HEK293 (cell line): ENCODE data around the gene PROSER3.

Source experiments
- BCL11A ChIP-seq: fragments of 450-650 bp; formaldehyde crosslinking; IDR thresholded peaks from 2 replicates; pipeline ENCODE4 v1.5.1; 2016; ENCODE audit warnings: low read depth, missing biosample characterization, missing genetic modification characterization
- FEZF1 ChIP-seq: fragments of 450-650 bp; formaldehyde crosslinking; IDR thresholded peaks from 2 replicates; pipeline ENCODE4 v1.5.1; 2016; ENCODE audit warnings: missing biosample characterization, missing genetic modification characterization
- MZF1 ChIP-seq: fragments of 450-650 bp; formaldehyde crosslinking; IDR thresholded peaks from 2 replicates; pipeline ENCODE4 v1.5.1; 2017; ENCODE audit warnings: missing biosample characterization, missing genetic modification characterization, borderline replicate concordance
- ZBTB20 ChIP-seq: fragments of 450-650 bp; formaldehyde crosslinking; IDR thresholded peaks from 2 replicates; pipeline ENCODE4 v1.5.1; 2016; ENCODE audit warnings: missing biosample characterization, missing genetic modification characterization
- ZFHX2 ChIP-seq: fragments of 450-650 bp; formaldehyde crosslinking; conservative IDR thresholded peaks from 2 replicates; pipeline ENCODE4 v1.5.1; 2016; ENCODE audit warnings: missing biosample characterization, missing genetic modification characterization
- ZNF174 ChIP-seq: fragments of 450-650 bp; formaldehyde crosslinking; IDR thresholded peaks from 2 replicates; pipeline ENCODE4 v1.5.0; 2017; ENCODE audit warnings: missing biosample characterization, mild to moderate bottlenecking, missing genetic modification characterization
- ZNF19 ChIP-seq: fragments of 450-650 bp; formaldehyde crosslinking; IDR thresholded peaks from 2 replicates; pipeline ENCODE4; 2016; ENCODE audit warnings: missing biosample characterization, missing genetic modification characterization, low read depth
- ZNF311 ChIP-seq: fragments of 450-650 bp; formaldehyde crosslinking; IDR thresholded peaks from 2 replicates; pipeline ENCODE4 v1.5.1; 2017; ENCODE audit warnings: missing biosample characterization, missing genetic modification characterization, borderline replicate concordance
- ZNF404 ChIP-seq: fragments of 450-650 bp; formaldehyde crosslinking; IDR thresholded peaks from 2 replicates; pipeline ENCODE4 v1.5.1; 2017; ENCODE audit warnings: missing biosample characterization, missing genetic modification characterization
- ZNF585B ChIP-seq: fragments of 450-650 bp; formaldehyde crosslinking; IDR thresholded peaks from 2 replicates; pipeline ENCODE4 v1.5.1; 2016; ENCODE audit warnings: missing biosample characterization, missing genetic modification characterization
- ZNF658 ChIP-seq: fragments of 450-650 bp; formaldehyde crosslinking; IDR thresholded peaks from 2 replicates; pipeline ENCODE4; 2016; ENCODE audit warnings: missing biosample characterization, missing genetic modification characterization
- ZNF677 ChIP-seq: fragments of 450-650 bp; IDR thresholded peaks from 2 replicates; pipeline ENCODE4 v1.5.0; 2018; ENCODE audit warnings: missing biosample characterization, mild to moderate bottlenecking, missing genetic modification characterization, moderate library complexity
- ZNF830 ChIP-seq: fragments of 450-650 bp; IDR thresholded peaks from 2 replicates; pipeline ENCODE4 v1.5.0; 2018; ENCODE audit warnings: missing biosample characterization, missing genetic modification characterization, low read depth, mild to moderate bottlenecking, moderate library complexity
- ZNF843 ChIP-seq: fragments of 450-650 bp; formaldehyde crosslinking; IDR thresholded peaks from 2 replicates; pipeline ENCODE4 v1.5.1; 2016; ENCODE audit warnings: missing biosample characterization, missing genetic modification characterization
- TF ChIP-seq, protein P1 (sequence below): fragments of 450-650 bp; formaldehyde crosslinking; IDR thresholded peaks from 2 replicates; pipeline ENCODE4 v1.5.1; 2016; ENCODE audit warnings: missing biosample characterization, missing genetic modification characterization
- TF ChIP-seq, protein P2 (sequence below): fragments of 450-650 bp; formaldehyde crosslinking; IDR thresholded peaks from 2 replicates; pipeline ENCODE4 v1.5.1; 2016; ENCODE audit warnings: missing biosample characterization, missing genetic modification characterization
- TF ChIP-seq, protein P3 (sequence below): fragments of 450-650 bp; formaldehyde crosslinking; optimal IDR thresholded peaks from 2 replicates; pipeline ENCODE3; 2016; ENCODE audit warnings: missing biosample characterization, mild to moderate bottlenecking, missing genetic modification characterization
- TF ChIP-seq, protein P4 (sequence below): fragments of 450-650 bp; formaldehyde crosslinking; IDR thresholded peaks from 2 replicates; pipeline ENCODE4 v1.5.1; 2016; ENCODE audit warnings: missing biosample characterization, missing genetic modification characterization, low read depth
- TF ChIP-seq, protein P5 (sequence below): fragments of 450-650 bp; formaldehyde crosslinking; IDR thresholded peaks from 2 replicates; pipeline ENCODE4 v1.5.1; 2016; ENCODE audit warnings: missing biosample characterization, missing genetic modification characterization
- TF ChIP-seq, protein P6 (sequence below): fragments of 450-650 bp; formaldehyde crosslinking; IDR thresholded peaks from 2 replicates; pipeline ENCODE4 v1.5.1; 2017; ENCODE audit warnings: missing biosample characterization, mild to moderate bottlenecking, missing genetic modification characterization, moderate library complexity
- TF ChIP-seq, protein P7 (sequence below): fragments of 450-650 bp; formaldehyde crosslinking; IDR thresholded peaks from 2 replicates; pipeline ENCODE4 v1.5.1; 2016; ENCODE audit warnings: missing biosample characterization, missing genetic modification characterization

The PROSER3 gene

DNA sequence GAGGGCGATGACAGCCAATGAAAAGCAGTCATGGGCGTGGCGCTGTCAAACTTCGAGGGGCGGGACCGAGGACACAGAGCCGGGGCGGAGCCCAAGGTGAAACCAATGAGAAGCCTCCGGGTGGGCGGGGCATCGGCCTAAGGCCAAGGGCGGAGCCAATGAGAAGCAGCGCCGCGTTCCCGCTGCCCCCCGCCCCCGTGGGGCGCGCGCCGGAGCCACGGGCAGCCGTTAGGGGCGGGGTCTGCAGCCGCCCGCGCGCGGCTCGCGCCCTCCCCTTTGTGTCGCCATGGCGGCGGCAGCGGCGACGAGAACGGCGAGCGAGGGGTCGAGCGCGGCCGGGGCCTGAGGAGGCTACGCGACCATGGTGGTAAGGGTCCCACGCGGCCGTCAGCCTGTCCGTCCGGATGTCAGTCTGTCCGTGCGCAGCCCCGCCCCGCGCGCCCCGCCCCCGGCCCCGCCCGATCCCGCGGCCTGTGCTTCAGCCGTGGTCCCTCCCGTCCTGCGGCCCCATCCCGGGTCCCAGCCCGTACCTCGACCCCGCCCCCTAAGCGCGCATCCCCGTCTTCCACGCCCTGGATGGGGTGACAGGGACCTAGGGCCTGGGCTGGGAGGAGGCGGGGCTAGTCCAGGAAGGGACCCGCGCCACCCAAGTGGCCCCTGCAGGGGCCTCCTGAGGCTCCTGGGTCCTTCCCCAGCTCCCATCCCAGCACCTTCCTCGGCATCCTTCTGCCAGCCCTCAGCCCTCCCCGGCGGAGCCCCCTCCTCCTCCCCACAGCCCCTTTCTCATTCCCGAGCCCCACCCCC is 17.5 kb downstream of the PROSER3 start, which contains the start of gene ARHGAP33 (continued):
- TF ChIP-seq, protein P1, sequence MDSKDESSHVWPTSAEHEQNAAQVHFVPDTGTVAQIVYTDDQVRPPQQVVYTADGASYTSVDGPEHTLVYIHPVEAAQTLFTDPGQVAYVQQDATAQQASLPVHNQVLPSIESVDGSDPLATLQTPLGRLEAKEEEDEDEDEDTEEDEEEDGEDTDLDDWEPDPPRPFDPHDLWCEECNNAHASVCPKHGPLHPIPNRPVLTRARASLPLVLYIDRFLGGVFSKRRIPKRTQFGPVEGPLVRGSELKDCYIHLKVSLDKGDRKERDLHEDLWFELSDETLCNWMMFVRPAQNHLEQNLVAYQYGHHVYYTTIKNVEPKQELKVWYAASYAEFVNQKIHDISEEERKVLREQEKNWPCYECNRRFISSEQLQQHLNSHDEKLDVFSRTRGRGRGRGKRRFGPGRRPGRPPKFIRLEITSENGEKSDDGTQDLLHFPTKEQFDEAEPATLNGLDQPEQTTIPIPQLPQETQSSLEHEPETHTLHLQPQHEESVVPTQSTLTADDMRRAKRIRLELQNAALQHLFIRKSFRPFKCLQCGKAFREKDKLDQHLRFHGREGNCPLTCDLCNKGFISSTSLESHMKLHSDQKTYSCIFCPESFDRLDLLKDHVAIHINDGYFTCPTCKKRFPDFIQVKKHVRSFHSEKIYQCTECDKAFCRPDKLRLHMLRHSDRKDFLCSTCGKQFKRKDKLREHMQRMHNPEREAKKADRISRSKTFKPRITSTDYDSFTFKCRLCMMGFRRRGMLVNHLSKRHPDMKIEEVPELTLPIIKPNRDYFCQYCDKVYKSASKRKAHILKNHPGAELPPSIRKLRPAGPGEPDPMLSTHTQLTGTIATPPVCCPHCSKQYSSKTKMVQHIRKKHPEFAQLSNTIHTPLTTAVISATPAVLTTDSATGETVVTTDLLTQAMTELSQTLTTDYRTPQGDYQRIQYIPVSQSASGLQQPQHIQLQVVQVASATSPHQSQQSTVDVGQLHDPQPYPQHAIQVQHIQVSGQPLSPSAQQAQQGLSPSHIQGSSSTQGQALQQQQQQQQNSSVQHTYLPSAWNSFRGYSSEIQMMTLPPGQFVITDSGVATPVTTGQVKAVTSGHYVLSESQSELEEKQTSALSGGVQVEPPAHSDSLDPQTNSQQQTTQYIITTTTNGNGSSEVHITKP, result peak; percentile 76
- no peak for TF ChIP-seq ZNF585B (tag by site-specific recombination)
- no peak; the same call in 1 of the 2 replicates for TF ChIP-seq FEZF1 (tag by site-specific recombination)
- TF ChIP-seq, protein P2, sequence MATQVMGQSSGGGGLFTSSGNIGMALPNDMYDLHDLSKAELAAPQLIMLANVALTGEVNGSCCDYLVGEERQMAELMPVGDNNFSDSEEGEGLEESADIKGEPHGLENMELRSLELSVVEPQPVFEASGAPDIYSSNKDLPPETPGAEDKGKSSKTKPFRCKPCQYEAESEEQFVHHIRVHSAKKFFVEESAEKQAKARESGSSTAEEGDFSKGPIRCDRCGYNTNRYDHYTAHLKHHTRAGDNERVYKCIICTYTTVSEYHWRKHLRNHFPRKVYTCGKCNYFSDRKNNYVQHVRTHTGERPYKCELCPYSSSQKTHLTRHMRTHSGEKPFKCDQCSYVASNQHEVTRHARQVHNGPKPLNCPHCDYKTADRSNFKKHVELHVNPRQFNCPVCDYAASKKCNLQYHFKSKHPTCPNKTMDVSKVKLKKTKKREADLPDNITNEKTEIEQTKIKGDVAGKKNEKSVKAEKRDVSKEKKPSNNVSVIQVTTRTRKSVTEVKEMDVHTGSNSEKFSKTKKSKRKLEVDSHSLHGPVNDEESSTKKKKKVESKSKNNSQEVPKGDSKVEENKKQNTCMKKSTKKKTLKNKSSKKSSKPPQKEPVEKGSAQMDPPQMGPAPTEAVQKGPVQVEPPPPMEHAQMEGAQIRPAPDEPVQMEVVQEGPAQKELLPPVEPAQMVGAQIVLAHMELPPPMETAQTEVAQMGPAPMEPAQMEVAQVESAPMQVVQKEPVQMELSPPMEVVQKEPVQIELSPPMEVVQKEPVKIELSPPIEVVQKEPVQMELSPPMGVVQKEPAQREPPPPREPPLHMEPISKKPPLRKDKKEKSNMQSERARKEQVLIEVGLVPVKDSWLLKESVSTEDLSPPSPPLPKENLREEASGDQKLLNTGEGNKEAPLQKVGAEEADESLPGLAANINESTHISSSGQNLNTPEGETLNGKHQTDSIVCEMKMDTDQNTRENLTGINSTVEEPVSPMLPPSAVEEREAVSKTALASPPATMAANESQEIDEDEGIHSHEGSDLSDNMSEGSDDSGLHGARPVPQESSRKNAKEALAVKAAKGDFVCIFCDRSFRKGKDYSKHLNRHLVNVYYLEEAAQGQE (tag by site-specific recombination), result no peak
- no peak; the same call in 1 of the 2 replicates for TF ChIP-seq MZF1 (tag by site-specific recombination)
- TF ChIP-seq, protein P3, sequence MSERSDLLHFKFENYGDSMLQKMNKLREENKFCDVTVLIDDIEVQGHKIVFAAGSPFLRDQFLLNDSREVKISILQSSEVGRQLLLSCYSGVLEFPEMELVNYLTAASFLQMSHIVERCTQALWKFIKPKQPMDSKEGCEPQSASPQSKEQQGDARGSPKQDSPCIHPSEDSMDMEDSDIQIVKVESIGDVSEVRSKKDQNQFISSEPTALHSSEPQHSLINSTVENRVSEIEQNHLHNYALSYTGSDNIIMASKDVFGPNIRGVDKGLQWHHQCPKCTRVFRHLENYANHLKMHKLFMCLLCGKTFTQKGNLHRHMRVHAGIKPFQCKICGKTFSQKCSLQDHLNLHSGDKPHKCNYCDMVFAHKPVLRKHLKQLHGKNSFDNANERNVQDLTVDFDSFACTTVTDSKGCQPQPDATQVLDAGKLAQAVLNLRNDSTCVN (tag by site-specific recombination), result peak; percentile 86
- no peak for TF ChIP-seq ZNF658 (tag by site-specific recombination)
- TF ChIP-seq BCL11A (tag by site-specific recombination), result no peak
- no peak for TF ChIP-seq ZNF19 (tag by site-specific recombination)
- peak; percentile 22; the same call in 1 of the 2 replicates for TF ChIP-seq ZBTB20 (tag by site-specific recombination)
- TF ChIP-seq, protein P4, sequence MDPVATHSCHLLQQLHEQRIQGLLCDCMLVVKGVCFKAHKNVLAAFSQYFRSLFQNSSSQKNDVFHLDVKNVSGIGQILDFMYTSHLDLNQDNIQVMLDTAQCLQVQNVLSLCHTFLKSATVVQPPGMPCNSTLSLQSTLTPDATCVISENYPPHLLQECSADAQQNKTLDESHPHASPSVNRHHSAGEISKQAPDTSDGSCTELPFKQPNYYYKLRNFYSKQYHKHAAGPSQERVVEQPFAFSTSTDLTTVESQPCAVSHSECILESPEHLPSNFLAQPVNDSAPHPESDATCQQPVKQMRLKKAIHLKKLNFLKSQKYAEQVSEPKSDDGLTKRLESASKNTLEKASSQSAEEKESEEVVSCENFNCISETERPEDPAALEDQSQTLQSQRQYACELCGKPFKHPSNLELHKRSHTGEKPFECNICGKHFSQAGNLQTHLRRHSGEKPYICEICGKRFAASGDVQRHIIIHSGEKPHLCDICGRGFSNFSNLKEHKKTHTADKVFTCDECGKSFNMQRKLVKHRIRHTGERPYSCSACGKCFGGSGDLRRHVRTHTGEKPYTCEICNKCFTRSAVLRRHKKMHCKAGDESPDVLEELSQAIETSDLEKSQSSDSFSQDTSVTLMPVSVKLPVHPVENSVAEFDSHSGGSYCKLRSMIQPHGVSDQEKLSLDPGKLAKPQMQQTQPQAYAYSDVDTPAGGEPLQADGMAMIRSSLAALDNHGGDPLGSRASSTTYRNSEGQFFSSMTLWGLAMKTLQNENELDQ (tag by site-specific recombination), result no peak
- TF ChIP-seq, protein P5, sequence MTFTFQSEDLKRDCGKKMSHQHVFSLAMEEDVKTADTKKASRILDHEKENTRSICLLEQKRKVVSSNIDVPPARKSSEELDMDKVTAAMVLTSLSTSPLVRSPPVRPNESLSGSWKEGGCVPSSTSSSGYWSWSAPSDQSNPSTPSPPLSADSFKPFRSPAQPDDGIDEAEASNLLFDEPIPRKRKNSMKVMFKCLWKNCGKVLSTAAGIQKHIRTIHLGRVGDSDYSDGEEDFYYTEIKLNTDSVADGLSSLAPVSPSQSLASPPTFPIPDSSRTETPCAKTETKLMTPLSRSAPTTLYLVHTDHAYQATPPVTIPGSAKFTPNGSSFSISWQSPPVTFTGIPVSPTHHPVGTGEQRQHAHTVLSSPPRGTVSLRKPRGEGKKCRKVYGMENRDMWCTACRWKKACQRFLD (tag by site-specific recombination), result 0 out of 2 replicates have a peak, but pooled peaks have one; percentile 11
- TF ChIP-seq, protein P6, sequence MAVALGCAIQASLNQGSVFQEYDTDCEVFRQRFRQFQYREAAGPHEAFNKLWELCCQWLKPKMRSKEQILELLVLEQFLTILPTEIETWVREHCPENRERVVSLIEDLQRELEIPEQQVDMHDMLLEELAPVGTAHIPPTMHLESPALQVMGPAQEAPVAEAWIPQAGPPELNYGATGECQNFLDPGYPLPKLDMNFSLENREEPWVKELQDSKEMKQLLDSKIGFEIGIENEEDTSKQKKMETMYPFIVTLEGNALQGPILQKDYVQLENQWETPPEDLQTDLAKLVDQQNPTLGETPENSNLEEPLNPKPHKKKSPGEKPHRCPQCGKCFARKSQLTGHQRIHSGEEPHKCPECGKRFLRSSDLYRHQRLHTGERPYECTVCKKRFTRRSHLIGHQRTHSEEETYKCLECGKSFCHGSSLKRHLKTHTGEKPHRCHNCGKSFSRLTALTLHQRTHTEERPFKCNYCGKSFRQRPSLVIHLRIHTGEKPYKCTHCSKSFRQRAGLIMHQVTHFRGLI (tag by site-specific recombination), result no peak
- TF ChIP-seq ZNF677, result no peak
- TF ChIP-seq ZNF311 (tag by site-specific recombination), result no peak
- no peak for TF ChIP-seq ZNF174 (tag by site-specific recombination)
- no peak for TF ChIP-seq ZNF843 (tag by site-specific recombination)
- TF ChIP-seq ZNF830, result no peak
- TF ChIP-seq ZNF404 (tag by site-specific recombination), result no peak
- TF ChIP-seq, protein P7, sequence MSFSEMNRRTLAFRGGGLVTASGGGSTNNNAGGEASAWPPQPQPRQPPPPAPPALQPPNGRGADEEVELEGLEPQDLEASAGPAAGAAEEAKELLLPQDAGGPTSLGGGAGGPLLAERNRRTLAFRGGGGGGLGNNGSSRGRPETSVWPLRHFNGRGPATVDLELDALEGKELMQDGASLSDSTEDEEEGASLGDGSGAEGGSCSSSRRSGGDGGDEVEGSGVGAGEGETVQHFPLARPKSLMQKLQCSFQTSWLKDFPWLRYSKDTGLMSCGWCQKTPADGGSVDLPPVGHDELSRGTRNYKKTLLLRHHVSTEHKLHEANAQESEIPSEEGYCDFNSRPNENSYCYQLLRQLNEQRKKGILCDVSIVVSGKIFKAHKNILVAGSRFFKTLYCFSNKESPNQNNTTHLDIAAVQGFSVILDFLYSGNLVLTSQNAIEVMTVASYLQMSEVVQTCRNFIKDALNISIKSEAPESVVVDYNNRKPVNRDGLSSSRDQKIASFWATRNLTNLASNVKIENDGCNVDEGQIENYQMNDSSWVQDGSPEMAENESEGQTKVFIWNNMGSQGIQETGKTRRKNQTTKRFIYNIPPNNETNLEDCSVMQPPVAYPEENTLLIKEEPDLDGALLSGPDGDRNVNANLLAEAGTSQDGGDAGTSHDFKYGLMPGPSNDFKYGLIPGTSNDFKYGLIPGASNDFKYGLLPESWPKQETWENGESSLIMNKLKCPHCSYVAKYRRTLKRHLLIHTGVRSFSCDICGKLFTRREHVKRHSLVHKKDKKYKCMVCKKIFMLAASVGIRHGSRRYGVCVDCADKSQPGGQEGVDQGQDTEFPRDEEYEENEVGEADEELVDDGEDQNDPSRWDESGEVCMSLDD (tag by site-specific recombination), result 0 out of 2 replicates have a peak, but pooled peaks have one; percentile 12
- no peak; the same call in 1 of the 2 replicates for TF ChIP-seq ZFHX2 (tag by site-specific recombination)
